ENCODE measurements around the gene TAS1R3.

Gene TAS1R3

GRCh38 chr1:1343811-1344421 is 12.8 kb downstream of the TAS1R3 start:
- H3K79me2 ChIP-seq (ENCODE audit: control insufficient read depth, low read length) = peaks cover 56% of the 10 kb centered on the region
- H3K4me1 ChIP-seq (ENCODE audit: control insufficient read depth, low read length) = peaks cover 8% of the 10 kb centered on the region
- H3K27ac ChIP-seq (ENCODE audit: low read depth, low read length) = no peak overlapping the region
- TF ChIP-seq EZH2phosphoT487 (IDR thresholded peaks at IDR 0.05; ENCODE audit: borderline replicate concordance, low read length) = no peak
- TF ChIP-seq CTCF (IDR thresholded peaks at IDR 0.05; ENCODE audit: low read depth, low read length, poor library complexity, severe bottlenecking) = no peak
- no peak overlapping the region for H3K4me2 ChIP-seq (ENCODE audit: low read length)
- H3K27me3 ChIP-seq (ENCODE audit: control insufficient read depth, low read length) = no peaks in the 10 kb centered on the region
- H3K4me3 ChIP-seq (ENCODE audit: low read length) = no peak overlapping the region
- H3F3A ChIP-seq (ENCODE audit: control insufficient read depth, insufficient read depth) = no peaks in the 10 kb centered on the region
- 0 out of 2 replicates have a peak, but pooled peaks cover 4% of the 10 kb centered on the region for H4K20me1 ChIP-seq (ENCODE audit: control insufficient read depth, insufficient read depth, low read depth, low read length)
- H3K9me2 ChIP-seq (replicated peaks; ENCODE audit: control insufficient read depth, low read length) = no peaks in the 10 kb centered on the region
- H3K36me3 ChIP-seq (ENCODE audit: control insufficient read depth, low read length) = peaks cover 23% of the 10 kb centered on the region
- peaks cover 5% of the 10 kb centered on the region; the same call in 1 of the 2 replicates for H3K9me3 ChIP-seq (ENCODE audit: control insufficient read depth, insufficient read depth, low read length)

DNA sequence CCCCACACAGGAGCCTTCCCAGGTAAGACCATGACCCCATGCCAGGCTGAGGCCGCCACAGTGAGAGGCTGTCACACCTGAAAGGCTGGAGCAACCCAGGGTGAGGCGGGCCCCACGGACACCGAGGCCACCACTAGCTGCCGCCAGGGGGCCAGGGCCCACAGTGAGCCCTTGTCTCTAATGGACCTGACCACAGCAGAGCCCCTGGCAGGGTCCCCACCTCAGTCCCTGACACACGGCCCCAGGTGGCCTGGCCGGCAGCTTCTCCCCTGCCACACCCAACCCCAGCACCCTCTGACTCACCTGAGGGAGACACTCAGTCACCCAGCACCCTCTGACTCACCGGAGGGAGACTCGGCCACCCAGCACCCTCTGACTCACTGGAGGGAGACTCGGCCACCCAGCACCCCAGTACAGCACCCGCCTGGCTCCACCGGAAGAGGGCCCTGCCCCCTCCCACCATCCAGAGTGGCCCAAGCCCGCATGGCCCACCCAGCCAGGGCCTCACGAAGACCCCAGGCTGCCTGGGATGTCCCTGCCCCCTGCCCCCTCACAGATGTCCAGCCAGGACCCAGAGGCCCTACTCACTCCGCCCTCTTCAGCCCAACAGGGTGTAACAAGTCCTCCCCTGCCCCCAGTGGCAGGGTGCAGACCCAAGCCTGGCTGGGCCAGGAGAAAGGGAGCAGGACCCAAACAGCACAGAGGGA is 13.7 kb downstream of the TAS1R3 start:
- Histone ChIP-seq H3K4me2 (ENCODE audit: low read length) (no peak overlapping the region), H3K27ac (ENCODE audit: low read depth, low read length) (no peak overlapping the region), H3K79me2 (ENCODE audit: control insufficient read depth, low read length) (peaks cover 56% of the 10 kb centered on the region), H3F3A (ENCODE audit: control insufficient read depth, insufficient read depth) (no peaks in the 10 kb centered on the region), H3K27me3 (ENCODE audit: control insufficient read depth, low read length) (no peaks in the 10 kb centered on the region), H3K36me3 (ENCODE audit: control insufficient read depth, low read length) (peaks cover 22% of the 10 kb centered on the region), H3K9me2 (replicated peaks; ENCODE audit: control insufficient read depth, low read length) (no peaks in the 10 kb centered on the region), H3K4me3 (ENCODE audit: low read length) (no peak overlapping the region), H3K9me3 (ENCODE audit: control insufficient read depth, insufficient read depth, low read length) (peaks cover 5% of the 10 kb centered on the region; the same call in 1 of the 2 replicates), H4K20me1 (ENCODE audit: control insufficient read depth, insufficient read depth, low read depth, low read length) (0 out of 2 replicates have a peak, but pooled peaks cover 4% of the 10 kb centered on the region), H3K4me1 (ENCODE audit: control insufficient read depth, low read length) (peaks cover 8% of the 10 kb centered on the region)
- no peak for TF ChIP-seq EZH2phosphoT487 (IDR thresholded peaks at IDR 0.05; ENCODE audit: borderline replicate concordance, low read length)

GRCh38 chr1:1345384-1345783 is 14.3 kb downstream of the TAS1R3 start:
- H3K4me1 ChIP-seq (ENCODE audit: control insufficient read depth, low read length) = peaks cover 8% of the 10 kb centered on the region
- peaks cover 5% of the 10 kb centered on the region; the same call in 1 of the 2 replicates for H3K9me3 ChIP-seq (ENCODE audit: control insufficient read depth, insufficient read depth, low read length)
- no peaks in the 10 kb centered on the region for H3F3A ChIP-seq (ENCODE audit: control insufficient read depth, insufficient read depth)
- no peaks in the 10 kb centered on the region for H3K27me3 ChIP-seq (ENCODE audit: control insufficient read depth, low read length)
- H3K4me3 ChIP-seq (ENCODE audit: low read length) = no peak overlapping the region
- H4K20me1 ChIP-seq (ENCODE audit: control insufficient read depth, insufficient read depth, low read depth, low read length) = 0 out of 2 replicates have a peak, but pooled peaks cover 4% of the 10 kb centered on the region
- no peak overlapping the region for H3K27ac ChIP-seq (ENCODE audit: low read depth, low read length)
- peaks cover 16% of the 10 kb centered on the region for H3K36me3 ChIP-seq (ENCODE audit: control insufficient read depth, low read length)
- H3K4me2 ChIP-seq (ENCODE audit: low read length) = no peak overlapping the region
- peaks cover 56% of the 10 kb centered on the region for H3K79me2 ChIP-seq (ENCODE audit: control insufficient read depth, low read length)
- TF ChIP-seq EZH2phosphoT487 (IDR thresholded peaks at IDR 0.05; ENCODE audit: borderline replicate concordance, low read length) (no peak), CTCF (IDR thresholded peaks at IDR 0.05; ENCODE audit: low read depth, low read length, poor library complexity, severe bottlenecking) (no peak)
- H3K9me2 ChIP-seq (replicated peaks; ENCODE audit: control insufficient read depth, low read length) = no peaks in the 10 kb centered on the region

All from DOHH2 (cell line).